ENCODE data around the gene ZNF93.
A peak's percentile ranks its signal among the peaks of the same experiment; 100 is the strongest.
"Not testable (repeated sequence)": the region's sequence is repeated elsewhere in the genome, so short reads cannot be mapped to it uniquely, and the experiment has no call there.

ZNF93 gene

DNA sequence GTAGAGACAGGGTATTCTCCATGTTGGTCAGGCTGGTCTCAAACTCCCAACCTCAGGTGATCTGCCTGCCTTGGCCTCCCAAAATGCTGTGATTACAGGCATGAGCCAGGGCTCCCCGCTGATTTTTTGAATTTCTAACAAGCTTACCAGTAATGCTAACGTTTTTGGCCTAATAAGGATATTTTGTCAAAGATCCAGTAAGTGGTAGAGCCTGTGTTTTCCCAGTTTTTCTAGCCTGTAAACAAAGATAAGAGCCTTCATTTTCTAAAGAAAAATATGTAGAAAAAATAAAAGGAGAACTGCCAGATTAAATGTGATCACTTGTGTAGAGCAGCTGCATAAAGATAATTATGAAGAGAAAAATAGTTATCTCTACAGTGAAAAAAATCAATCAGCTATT lies 37.7 kb downstream of the ZNF93 start:
- no peak for DNase-seq (ENCODE audit: low read depth)

DNA sequence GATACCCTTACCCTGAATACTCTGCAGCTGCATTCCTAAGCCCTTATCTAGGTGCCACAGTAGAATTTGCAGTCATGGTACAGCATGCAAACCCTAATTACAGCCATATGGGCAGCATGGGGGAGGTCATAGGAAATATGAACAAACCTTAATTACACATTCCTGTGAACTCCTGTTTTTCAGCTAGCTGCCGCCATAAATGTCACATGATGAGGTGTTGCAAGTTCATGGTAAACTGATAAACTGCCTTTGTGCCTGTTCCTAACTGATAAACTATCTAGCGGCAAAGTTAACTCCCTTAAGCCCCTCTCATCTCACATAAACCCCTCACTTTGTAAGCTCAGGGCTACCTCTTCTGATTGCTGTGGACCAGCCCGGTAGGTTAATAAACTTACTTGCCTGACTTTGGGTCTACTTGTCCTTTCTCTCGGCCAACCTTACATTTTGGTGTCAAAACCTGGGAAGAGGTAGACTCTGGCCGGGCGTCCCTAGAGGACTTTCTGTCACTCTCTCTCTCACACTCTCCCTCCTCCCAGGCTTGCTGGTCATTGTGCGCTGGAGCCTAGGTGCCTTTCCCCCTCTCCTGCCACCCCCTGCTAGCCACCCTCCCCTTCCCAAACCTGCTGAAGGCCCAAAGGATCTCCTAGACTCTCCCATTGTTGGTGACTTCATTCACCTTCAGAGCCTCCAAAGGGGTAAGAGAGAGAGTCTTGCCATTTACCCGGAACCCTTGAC lies 43.3 kb downstream of the ZNF93 start:
- DNase-seq (ENCODE audit: low read depth) = no peak

DNA sequence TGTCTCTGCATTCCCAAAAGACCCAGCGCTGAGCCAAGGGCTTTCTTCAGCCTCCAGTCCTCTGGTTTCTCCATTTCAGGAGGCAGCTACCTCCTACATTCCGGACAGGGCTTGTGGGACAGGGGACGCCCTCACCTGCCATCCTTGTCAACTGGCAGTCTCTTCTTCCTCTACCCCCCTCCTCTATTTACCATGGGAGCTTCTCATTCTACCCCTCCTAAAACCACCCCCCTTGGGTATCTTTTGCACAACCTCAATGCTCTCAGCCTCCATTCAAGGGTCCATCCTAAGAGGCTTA lies 43.8 kb downstream of the ZNF93 start:
- no peak for DNase-seq (ENCODE audit: low read depth)

DNA sequence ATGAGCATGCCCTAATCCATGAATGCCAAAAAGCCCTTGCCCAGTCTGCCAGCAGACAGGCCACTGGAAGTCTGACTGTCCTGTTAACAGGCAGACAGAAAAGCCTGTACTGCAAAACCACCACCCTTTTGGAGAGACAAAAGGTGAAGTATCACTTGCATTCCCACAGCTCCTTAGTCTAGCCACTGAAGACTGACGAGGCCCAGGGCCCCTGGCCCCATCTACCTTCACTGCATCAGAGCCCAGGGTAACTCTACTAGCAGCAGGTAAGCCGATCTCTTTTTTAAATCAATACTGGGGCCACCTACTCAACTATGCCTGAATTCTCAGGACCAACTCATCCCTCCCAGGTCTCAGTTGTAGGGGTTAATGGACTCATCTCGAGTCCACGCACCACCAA lies 45.5 kb downstream of the ZNF93 start:
- DNase-seq (ENCODE audit: low read depth) = no peak

DNA sequence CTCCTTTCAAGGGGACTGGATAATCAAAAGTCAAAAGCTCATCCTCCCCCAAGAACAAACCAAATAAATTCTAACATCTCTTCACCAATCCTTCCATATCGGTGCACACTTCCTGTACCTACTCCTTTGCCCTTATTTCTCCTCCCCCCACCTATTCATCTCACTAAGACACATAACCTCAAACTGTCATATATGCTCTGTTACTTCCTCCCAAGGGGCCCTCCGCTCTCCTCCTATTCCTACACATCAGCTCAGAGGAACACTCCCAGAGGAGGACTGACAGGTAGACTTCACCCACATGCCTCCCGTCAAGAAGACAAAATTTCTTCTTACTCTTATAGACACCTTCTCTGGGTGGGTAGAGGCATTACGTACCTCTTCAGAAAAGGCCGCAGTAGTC lies 48.1 kb downstream of the ZNF93 start:
- DNase-seq (ENCODE audit: low read depth) = no peak

DNA sequence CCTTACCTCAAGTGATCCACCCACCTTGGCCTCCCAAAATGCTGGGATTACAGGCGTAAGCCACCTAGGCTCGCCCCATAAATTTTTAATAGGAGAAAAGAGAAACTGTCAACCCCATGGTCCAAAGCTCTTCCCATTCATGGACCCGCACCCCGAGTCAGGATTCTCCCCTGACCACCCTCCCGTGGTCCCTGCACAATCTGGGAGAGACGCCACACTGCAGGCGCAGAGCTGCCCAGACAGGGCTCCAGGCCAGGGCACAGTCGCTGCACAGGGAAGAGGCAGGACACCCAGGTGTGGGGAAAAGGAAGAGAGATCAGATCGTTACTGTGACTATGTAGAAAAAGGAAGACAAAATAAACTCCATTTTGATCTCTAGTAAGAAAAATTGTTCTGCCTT lies 54.5 kb downstream of the ZNF93 start:
- no peak for DNase-seq (ENCODE audit: low read depth)

DNA sequence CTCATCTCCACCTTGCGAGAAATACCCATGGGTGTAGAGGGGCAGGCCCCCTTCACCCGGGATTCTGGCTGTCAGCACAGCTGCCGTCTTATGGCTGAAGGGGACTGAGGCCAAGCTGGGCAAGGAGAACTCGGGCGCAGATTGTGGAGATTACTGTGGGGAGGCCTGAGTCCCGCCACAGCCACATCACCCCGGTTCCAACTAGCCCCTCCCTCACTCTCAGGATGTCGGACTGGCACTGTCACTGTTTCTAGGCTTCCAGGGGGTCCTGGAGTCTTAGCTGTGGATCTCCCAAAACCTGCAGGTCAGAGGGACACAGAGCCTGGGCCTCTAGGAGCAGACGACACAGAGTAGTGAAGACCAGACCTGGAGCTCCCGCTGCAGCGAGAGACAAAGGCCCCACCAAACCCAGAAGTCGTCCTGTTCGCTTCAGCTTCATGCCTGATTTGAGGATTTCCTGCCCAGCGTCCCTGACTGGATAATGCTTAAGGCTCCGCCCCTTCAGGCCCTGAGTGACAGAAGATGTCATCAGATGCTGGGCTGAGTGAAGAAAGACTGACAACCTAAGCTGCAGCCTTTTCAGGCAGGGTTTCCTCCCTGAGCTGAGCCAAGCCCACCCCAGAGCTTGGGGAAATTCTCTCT lies 55.8 kb downstream of the ZNF93 start:
- no peak for DNase-seq (ENCODE audit: low read depth)

DNA sequence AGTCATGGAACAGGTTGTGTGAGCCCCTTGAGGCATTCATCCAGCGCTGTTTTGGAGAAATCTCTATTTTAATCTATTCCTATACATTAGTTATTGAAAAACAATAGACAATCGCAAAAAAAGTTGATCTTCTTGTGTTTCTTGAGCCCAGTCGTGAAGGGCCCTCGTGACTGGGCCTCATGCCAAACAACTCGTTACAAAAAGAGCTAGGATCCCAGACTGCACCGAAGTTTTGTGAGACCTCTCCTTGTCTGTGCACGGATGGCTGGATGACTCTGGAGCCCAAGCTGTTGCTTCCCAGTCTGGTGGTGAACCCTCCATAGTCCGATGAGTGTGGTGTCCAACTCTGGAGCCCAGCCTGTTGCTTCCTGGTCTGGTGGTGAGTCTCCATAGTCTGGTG lies 57.0 kb downstream of the ZNF93 start:
- DNase-seq (ENCODE audit: low read depth) = not testable (repeated sequence)

DNA sequence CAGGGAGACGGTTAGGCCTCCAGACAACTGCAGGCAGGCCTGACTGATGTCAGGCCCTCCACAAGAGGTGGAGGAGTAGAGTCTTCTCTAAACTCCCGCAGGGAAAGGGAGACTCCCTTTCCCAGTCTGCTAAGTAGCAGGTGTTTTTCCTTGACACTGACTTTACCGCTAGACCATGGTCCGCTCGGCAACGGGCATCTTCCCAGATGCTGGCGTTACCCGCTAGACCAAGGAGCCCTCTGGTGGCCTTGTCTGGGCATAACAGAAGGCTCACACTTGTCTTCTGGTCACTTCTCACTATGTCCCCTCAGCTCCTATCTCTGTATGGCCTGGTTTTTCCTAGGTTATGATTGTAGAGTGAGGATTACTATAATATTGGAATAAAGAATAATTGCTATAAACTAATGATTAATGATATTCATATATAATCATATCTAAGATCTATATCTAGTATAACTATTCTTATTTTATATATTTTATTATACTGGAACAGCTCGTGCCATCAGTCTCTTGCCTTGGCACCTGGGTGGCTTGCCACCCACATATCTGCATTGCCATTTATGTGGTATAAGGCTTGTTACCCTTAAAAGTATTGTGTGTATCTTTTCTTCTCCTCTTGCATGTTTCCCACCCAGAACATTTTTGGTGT lies 58.5 kb downstream of the ZNF93 start:
- peak; percentile 26 for DNase-seq (ENCODE audit: low read depth)

DNA sequence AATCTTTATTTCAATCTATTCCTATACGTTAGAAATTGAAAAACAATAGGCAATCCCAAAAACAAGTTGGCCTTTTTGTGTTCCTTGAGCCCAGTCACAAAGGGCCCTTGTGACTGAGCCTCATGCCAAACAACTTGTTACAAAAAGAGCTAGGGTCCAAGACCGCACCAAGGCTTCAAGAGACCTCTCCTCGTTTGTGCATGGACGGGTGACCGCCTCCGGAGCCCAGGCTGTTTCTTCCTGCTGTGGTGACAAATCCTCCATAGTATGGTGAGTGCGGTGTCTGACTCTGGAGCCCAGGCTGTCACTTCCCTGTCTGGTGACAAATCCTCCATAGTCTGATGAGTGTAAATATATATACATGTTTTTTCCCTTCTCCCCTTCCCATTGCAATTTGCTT lies 63.7 kb downstream of the ZNF93 start:
- no peak for DNase-seq (ENCODE audit: low read depth)

DNA sequence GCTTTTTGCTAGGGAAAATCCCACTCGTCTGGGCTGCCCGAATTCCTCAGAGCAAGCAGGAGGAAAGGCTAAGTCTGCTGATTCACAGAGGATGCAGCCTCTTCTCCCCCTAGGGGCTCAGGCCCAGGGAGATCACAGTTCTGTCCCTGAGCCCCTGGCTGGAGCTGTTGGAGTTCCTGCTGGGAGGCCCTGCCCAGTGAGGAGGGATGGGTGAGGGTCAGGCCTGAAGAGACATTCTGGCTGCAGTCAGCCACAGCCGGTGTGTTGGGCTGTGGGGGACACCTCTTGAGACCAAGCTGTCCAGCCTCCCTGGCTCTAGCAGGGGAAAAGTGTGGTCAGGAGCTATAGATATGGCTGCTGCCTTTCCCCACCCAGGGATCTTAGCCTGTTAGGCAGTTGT lies 65.4 kb downstream of the ZNF93 start:
- not testable (repeated sequence) for DNase-seq (ENCODE audit: low read depth)

DNA sequence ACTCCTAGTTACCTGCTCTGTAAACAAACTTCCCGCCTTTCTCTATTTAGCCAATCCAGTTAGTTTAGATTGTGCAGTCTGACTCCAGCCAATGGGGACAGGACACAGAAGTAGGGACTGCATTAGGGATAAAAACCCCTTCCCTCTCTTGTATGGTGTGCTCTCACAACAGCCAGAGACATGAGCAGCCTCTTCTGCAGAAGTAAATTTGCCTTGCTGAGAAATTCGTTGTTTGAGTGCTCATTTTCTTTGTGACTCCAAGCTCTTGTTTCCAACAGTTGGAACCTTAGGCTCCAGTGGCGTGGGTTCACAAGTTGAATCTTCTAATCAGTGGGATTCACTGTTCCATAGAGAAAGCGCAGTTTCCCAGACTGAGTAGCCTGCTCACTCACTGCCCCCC lies 66.1 kb downstream of the ZNF93 start:
- DNase-seq (ENCODE audit: low read depth) = no peak

All from fibroblast of gingiva (primary cell).